Tibial nerve (tissue), 4 donors: ENCODE results near the gene GAP43.

Experiments
- EP300 ChIP-seq, 2 donors: sonication (generic); formaldehyde crosslinking; IDR thresholded peaks; one replicate each; pipeline ENCODE4 v1.6.1; 2017; ENCODE audit warnings: antibody characterized with exemption in 2 of 2, mild to moderate bottlenecking in 1 of 2
- POLR2A ChIP-seq, 2 donors: fragments of 450-650 bp; IDR thresholded peaks; one replicate each; pipeline ENCODE4 v1.6.1; 2017; ENCODE audit warnings: antibody characterized with exemption in 2 of 2, mild to moderate bottlenecking in 2 of 2, moderate library complexity in 2 of 2
- TF ChIP-seq, protein P1 (sequence below), 5 experiments: fragments of 200-600 bp in 3 of 5; fragments of 450-650 bp in 2 of 5; sonication (generic) in 3 of 5; IDR thresholded peaks; one replicate each; pipeline ENCODE4 v1.5.1; 2016 to 2019; ENCODE audit warnings: antibody characterized with exemption in 5 of 5, mild to moderate bottlenecking in 3 of 5, moderate library complexity in 2 of 5

- no peak for TF ChIP-seq EP300 (IDR thresholded peaks at IDR 0.05)
- TF ChIP-seq, protein P1, sequence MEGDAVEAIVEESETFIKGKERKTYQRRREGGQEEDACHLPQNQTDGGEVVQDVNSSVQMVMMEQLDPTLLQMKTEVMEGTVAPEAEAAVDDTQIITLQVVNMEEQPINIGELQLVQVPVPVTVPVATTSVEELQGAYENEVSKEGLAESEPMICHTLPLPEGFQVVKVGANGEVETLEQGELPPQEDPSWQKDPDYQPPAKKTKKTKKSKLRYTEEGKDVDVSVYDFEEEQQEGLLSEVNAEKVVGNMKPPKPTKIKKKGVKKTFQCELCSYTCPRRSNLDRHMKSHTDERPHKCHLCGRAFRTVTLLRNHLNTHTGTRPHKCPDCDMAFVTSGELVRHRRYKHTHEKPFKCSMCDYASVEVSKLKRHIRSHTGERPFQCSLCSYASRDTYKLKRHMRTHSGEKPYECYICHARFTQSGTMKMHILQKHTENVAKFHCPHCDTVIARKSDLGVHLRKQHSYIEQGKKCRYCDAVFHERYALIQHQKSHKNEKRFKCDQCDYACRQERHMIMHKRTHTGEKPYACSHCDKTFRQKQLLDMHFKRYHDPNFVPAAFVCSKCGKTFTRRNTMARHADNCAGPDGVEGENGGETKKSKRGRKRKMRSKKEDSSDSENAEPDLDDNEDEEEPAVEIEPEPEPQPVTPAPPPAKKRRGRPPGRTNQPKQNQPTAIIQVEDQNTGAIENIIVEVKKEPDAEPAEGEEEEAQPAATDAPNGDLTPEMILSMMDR (IDR thresholded peaks at IDR 0.05) = no peak
- TF ChIP-seq POLR2A (IDR thresholded peaks at IDR 0.05) = no peak
Observed at GRCh38 chr3:115768661-115769060, 145.4 kb downstream of the GAP43 start.
